H4 (cell line): Measurements from ENCODE around the gene AGPAT3. TPM values are rescaled to one million over a fixed set of nuclear protein-coding genes. Genes with fewer than 3 reads are reported as not detected.
"Not testable (repeated sequence)": the region's sequence is repeated elsewhere in the genome, so short reads cannot be mapped to it uniquely, and the experiment has no call there.

Experiments used
- DNase-seq: peaks from one replicate; pipeline ENCODE4 v3.0.0-alpha.2; 2015; ENCODE audit warnings: low spot score
- total RNA-seq: library from RNA; depleted of rRNA; stranded (reverse); fragments of >200 nt; shearing (Covaris generic); gene quantifications from 2 replicates; pipeline ENCODE4 v1.2.3, GENCODE V29; 2014

Gene AGPAT3
- total RNA-seq, 1 experiment from 2014 or later, result 29.4 TPM

GRCh38 chr21:43882952-43883545 is 18.0 kb downstream of the AGPAT3 start:
- no peak for DNase-seq

GRCh38 chr21:43884012-43884860 is 19.2 kb downstream of the AGPAT3 start:
- DNase-seq, result peak; percentile 34

- DNase-seq, result no peak
These were observed 19.9 kb downstream of the AGPAT3 start for GRCh38 chr21:43884861-43885417.

- DNase-seq, result no peak
These were observed 20.7 kb downstream of the AGPAT3 start for GRCh38 chr21:43885721-43886120.

- DNase-seq, result no peak
These were observed 21.5 kb downstream of the AGPAT3 start for GRCh38 chr21:43886565-43886964.

- no peak for DNase-seq
These were observed 24.0 kb downstream of the AGPAT3 start for GRCh38 chr21:43889069-43889468.

- no peak for DNase-seq
These were observed 25.0 kb downstream of the AGPAT3 start for GRCh38 chr21:43890042-43890441.

GRCh38 chr21:43892334-43892733 is 27.3 kb downstream of the AGPAT3 start:
- DNase-seq, result no peak

- no peak for DNase-seq
These were observed 28.0 kb downstream of the AGPAT3 start for GRCh38 chr21:43892984-43893535.

GRCh38 chr21:43893536-43894205 is 28.6 kb downstream of the AGPAT3 start:
- DNase-seq, result no peak

- DNase-seq, result no peak
These were observed 29.2 kb downstream of the AGPAT3 start for GRCh38 chr21:43894206-43894577.

GRCh38 chr21:43895196-43895595 is 30.2 kb downstream of the AGPAT3 start:
- DNase-seq, result no peak

GRCh38 chr21:43896696-43897299 is 31.8 kb downstream of the AGPAT3 start:
- DNase-seq, result not testable (repeated sequence)

- DNase-seq, result no peak
These were observed 34.5 kb downstream of the AGPAT3 start for GRCh38 chr21:43899307-43900077.

- no peak for DNase-seq
These were observed 35.0 kb downstream of the AGPAT3 start for GRCh38 chr21:43900078-43900385.

GRCh38 chr21:43900690-43901089 is 35.7 kb downstream of the AGPAT3 start:
- DNase-seq, result no peak

GRCh38 chr21:43902441-43902840 is 37.4 kb downstream of the AGPAT3 start:
- peak; percentile 30 for DNase-seq

GRCh38 chr21:43903451-43904091 is 38.5 kb downstream of the AGPAT3 start:
- no peak for DNase-seq

GRCh38 chr21:43904331-43904781 is 39.3 kb downstream of the AGPAT3 start:
- DNase-seq, result no peak

- DNase-seq, result no peak
These were observed 40.9 kb downstream of the AGPAT3 start for GRCh38 chr21:43905726-43906455.
